ENCODE measurements around the gene POLR3H. TPM values are rescaled to one million over a fixed set of nuclear protein-coding genes. Genes with fewer than 3 reads are reported as not detected.
A peak's percentile ranks its signal among the peaks of the same experiment; 100 is the strongest.

The POLR3H gene
- total and polyA plus RNA-seq, 8 donors: 26.6 to 55.4 (median 31.2) TPM

DNA sequence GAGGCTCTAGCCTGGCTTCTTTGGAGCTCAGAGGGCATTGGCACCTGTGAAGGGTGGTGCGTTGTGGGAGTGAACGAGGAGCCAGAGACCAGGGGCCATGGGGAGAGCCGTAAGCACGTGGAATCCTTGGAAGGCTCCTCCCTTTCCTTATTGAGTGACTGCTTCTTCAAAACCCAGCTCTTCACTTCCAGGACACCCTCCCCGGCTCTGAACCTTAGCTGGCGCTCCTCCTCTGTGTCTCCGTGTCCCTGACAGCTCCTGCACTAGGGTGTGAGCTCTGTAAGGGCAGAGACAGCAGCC lies 26.3 kb downstream of the POLR3H start:
- H3K9me3 ChIP-seq: no peaks in the 10 kb centered on the region
- ATAC-seq (no peak), DNase-seq (no peak)
- TF ChIP-seq, protein P1, sequence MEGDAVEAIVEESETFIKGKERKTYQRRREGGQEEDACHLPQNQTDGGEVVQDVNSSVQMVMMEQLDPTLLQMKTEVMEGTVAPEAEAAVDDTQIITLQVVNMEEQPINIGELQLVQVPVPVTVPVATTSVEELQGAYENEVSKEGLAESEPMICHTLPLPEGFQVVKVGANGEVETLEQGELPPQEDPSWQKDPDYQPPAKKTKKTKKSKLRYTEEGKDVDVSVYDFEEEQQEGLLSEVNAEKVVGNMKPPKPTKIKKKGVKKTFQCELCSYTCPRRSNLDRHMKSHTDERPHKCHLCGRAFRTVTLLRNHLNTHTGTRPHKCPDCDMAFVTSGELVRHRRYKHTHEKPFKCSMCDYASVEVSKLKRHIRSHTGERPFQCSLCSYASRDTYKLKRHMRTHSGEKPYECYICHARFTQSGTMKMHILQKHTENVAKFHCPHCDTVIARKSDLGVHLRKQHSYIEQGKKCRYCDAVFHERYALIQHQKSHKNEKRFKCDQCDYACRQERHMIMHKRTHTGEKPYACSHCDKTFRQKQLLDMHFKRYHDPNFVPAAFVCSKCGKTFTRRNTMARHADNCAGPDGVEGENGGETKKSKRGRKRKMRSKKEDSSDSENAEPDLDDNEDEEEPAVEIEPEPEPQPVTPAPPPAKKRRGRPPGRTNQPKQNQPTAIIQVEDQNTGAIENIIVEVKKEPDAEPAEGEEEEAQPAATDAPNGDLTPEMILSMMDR (IDR thresholded peaks at IDR 0.05): no peak
- no peak overlapping the region for H3K27ac ChIP-seq
- H3K36me3 ChIP-seq: peaks cover 0 to 85% of the 10 kb centered on the region in 2 donors
- no peaks in the 10 kb centered on the region for H3K27me3 ChIP-seq
- no peak overlapping the region for H3K4me3 ChIP-seq
- intact Hi-C loops (cut with DNase I): loop anchor here in 1 of 2 donors (5.0 kb wide), 1 partner anchor 116 kb away; no protein-coding TSS in a partner anchor
- H3K4me1 ChIP-seq: peaks cover under 1 to 6% of the 10 kb centered on the region in 2 donors

DNA sequence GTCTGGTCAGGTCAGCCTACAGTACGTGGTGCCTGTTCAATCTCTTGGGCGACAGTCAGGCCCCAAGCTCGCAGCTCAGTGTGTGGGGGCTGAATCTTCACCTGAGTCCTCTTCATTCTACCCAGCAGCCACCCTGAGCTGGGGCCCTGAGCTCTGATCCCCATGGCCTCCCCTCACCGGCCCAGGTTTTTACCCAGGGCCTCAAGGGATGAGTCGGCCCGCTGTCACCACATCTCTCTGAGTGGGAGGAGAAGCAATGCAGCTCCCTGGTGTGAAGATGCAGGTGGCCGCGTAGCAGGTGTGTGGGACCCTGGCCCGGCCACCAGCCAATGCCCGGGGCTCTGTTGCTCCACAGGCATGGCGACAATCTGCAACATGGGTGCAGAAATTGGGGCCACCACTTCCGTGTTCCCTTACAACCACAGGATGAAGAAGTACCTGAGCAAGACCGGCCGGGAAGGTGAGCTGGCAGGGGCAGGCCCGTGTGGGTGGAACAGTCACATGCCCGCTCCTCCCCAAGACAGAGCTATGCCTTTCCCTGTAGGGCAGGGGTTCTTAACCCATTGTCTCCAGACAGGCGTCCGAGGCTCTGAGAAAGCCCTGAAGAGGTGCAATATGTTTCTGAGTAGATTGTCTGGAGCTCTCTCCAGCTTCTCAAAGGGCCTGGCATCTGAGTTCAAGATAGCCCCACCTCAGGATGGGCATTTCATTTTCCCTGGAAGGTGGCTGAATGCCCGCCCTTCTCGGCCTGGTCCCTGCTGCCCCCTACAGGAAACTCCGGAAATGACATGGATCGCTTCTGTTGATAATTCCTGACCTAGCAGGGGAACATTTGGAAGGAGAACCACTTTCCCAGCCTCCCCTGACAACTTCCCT lies 26.9 kb downstream of the POLR3H start:
- intact Hi-C loops (cut with DNase I): loop anchor here in 1 of 2 donors (5.0 kb wide), 1 partner anchor 115 kb away; no protein-coding TSS in a partner anchor
- H3K36me3 ChIP-seq: peaks cover 0 to 85% of the 10 kb centered on the region in 2 donors

GRCh38 chr22:41516462-41516861 lies 27.8 kb downstream of the POLR3H start:
- intact Hi-C loops (cut with DNase I): loop anchor here in 1 of 2 donors (5.0 kb wide), 1 partner anchor 114 kb away; no protein-coding TSS in a partner anchor
- no peak overlapping the region for H3K27ac ChIP-seq
- H3K4me3 ChIP-seq: no peak overlapping the region
- no peaks in the 10 kb centered on the region for H3K27me3 ChIP-seq
- TF ChIP-seq, protein P1 (IDR thresholded peaks at IDR 0.05): no peak
- H3K36me3 ChIP-seq: peaks cover 0 to 90% of the 10 kb centered on the region in 2 donors
- H3K4me1 ChIP-seq: peaks cover 4 to 6% of the 10 kb centered on the region in 2 donors
- no peak for DNase-seq
- ATAC-seq: no peak
- no peaks in the 10 kb centered on the region for H3K9me3 ChIP-seq

More for the DNA sequence above, 26.9 kb downstream of the POLR3H start:
- Histone ChIP-seq H3K27ac (no peak overlapping the region), H3K9me3 (no peaks in the 10 kb centered on the region), H3K4me3 (no peak overlapping the region), H3K27me3 (no peaks in the 10 kb centered on the region), H3K4me1 (peaks cover 4 to 6% of the 10 kb centered on the region in 2 donors)
- peak; percentile 86 for ATAC-seq
- TF ChIP-seq, protein P1 (IDR thresholded peaks at IDR 0.05): peak; percentile 72 to 79
- DNase-seq: peak in 2 of 4 donors; percentile 63 to 66

DNA sequence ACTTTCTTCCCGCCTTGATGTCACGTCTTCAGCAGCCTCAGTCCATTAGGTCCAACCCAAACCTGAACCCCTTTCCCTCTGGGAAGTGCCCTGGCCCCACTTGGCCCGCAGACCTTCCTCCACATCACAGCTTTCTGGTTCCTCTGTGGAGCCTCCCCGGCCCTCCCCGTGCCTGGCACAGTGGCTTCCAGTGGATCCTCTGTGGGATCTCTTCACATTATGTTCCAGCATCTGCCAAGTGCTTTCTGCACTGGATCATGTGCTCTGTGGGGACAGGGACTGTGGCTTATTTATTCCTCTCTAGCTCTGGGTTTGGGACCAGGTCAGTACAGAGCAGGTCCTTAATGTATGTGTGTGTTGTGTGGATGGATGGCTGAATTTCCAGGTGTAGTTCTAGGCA lies 30.9 kb downstream of the POLR3H start:
- TF ChIP-seq, protein P1 (IDR thresholded peaks at IDR 0.05): no peak
- no peak overlapping the region for H3K4me3 ChIP-seq
- no peak overlapping the region for H3K27ac ChIP-seq
- no peaks in the 10 kb centered on the region for H3K27me3 ChIP-seq
- intact Hi-C loops (cut with DNase I): no loop called here
- no peaks in the 10 kb centered on the region for H3K9me3 ChIP-seq
- DNase-seq (no peak), ATAC-seq (no peak)
- peaks cover 4 to 6% of the 10 kb centered on the region in 2 donors for H3K4me1 ChIP-seq
- peaks cover 0 to 97% of the 10 kb centered on the region in 2 donors for H3K36me3 ChIP-seq

GRCh38 chr22:41512421-41513194 lies 31.7 kb downstream of the POLR3H start:
- Histone ChIP-seq H3K27ac (no peak overlapping the region), H3K4me3 (no peak overlapping the region), H3K27me3 (no peaks in the 10 kb centered on the region), H3K9me3 (no peaks in the 10 kb centered on the region), H3K4me1 (peaks cover 4% of the 10 kb centered on the region in 2 donors), H3K36me3 (peaks cover 0 to 100% of the 10 kb centered on the region in 2 donors)
- intact Hi-C loops (cut with DNase I): no loop called here
- ATAC-seq (peak; percentile 38), DNase-seq (no peak)
- TF ChIP-seq, protein P1 (IDR thresholded peaks at IDR 0.05): no peak
